Type B pancreatic cell (in vitro differentiated cells): ENCODE data around the gene HSD17B8. TPM values are rescaled to one million over a fixed set of nuclear protein-coding genes. Genes with fewer than 3 reads are reported as not detected.

ENCODE experiments used
- DNase-seq: peaks from one replicate; pipeline ENCODE4 v3.0.0; 2021; ENCODE audit warnings: mixed read lengths; ENCODE audit not compliant: unreplicated experiment; ENCODE audit errors: extremely low spot score
- H3K27ac Mint-ChIP-seq: 2 replicates; pipeline ENCODE4 v1.8.0; 2021; ENCODE audit warnings: mild to moderate bottlenecking, mixed read lengths
- H3K27me3 Mint-ChIP-seq: 2 replicates; pipeline ENCODE4 v1.8.0; 2021; ENCODE audit warnings: mixed read lengths
- H3K36me3 Mint-ChIP-seq: 2 replicates; pipeline ENCODE4 v1.8.0; 2021; ENCODE audit warnings: mixed read lengths
- H3K4me1 Mint-ChIP-seq: one replicate; pipeline ENCODE4 v1.8.0; 2021; ENCODE audit warnings: mixed read lengths; ENCODE audit not compliant: unreplicated experiment
- H3K4me3 Mint-ChIP-seq: 2 replicates; pipeline ENCODE4 v1.8.0; 2021; ENCODE audit warnings: mild to moderate bottlenecking, mixed read lengths
- H3K9me3 Mint-ChIP-seq: 2 replicates; pipeline ENCODE4 v1.8.0; 2021; ENCODE audit warnings: mixed read lengths
- CTCF ChIP-seq: fragments of 200-600 bp; sonication (generic); conservative IDR thresholded peaks from 2 replicates; pipeline ENCODE4 v1.5.0; 2021; ENCODE audit warnings: antibody characterized with exemption, mild to moderate bottlenecking
- total RNA-seq: library from RNA; stranded (reverse); gene quantifications from 2 replicates; pipeline ENCODE4 v1.2.1, GENCODE V29; 2021; ENCODE audit warnings: low replicate concordance

Gene HSD17B8
- total RNA-seq, 1 donor from 2014 or later = 15.7 TPM

GRCh38 chr6:33212857-33213165 lies 8.4 kb downstream of the HSD17B8 start:
- TF ChIP-seq CTCF = no peak
- H3K9me3 Mint-ChIP-seq = no peaks in the 10 kb centered on the region
- H3K4me3 Mint-ChIP-seq = peak overlapping the region; percentile 92
- peak overlapping the region; percentile 70 for H3K27ac Mint-ChIP-seq
- peaks cover 27% of the 10 kb centered on the region for H3K4me1 Mint-ChIP-seq
- H3K36me3 Mint-ChIP-seq = peaks cover 8% of the 10 kb centered on the region
- no peak for DNase-seq
- H3K27me3 Mint-ChIP-seq = peaks cover 29% of the 10 kb centered on the region

GRCh38 chr6:33213166-33213988 lies 8.9 kb downstream of the HSD17B8 start:
- Mint-ChIP-seq H3K4me1 (peaks cover 27% of the 10 kb centered on the region), H3K36me3 (peaks cover 8% of the 10 kb centered on the region), H3K27me3 (peaks cover 29% of the 10 kb centered on the region), H3K9me3 (no peaks in the 10 kb centered on the region), H3K27ac (peak overlapping the region; percentile 70), H3K4me3 (peak overlapping the region; percentile 92)
- no peak for DNase-seq
- TF ChIP-seq CTCF = no peak

DNA sequence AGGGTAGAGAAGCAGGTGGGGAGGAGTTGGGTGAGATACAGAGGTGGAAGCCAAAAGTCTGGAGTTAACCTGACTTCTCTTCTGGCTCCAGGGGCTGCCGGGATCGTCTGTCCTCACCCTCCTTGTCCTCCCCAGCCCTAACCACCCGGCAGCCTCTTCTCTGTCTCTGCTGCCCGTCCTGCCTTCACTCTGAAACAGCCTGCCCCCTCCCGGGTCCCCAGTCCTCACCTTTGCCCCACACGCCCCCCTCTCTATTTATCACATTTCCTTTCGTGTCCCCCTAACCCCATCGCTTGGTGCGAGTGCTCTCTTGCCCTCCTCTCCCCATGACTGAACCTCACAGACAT lies 9.5 kb downstream of the HSD17B8 start:
- peaks cover 8% of the 10 kb centered on the region for H3K36me3 Mint-ChIP-seq
- H3K27ac Mint-ChIP-seq = peak overlapping the region; percentile 11
- peaks cover 29% of the 10 kb centered on the region for H3K27me3 Mint-ChIP-seq

GRCh38 chr6:33215271-33216116 lies 11.0 kb downstream of the HSD17B8 start:
- peaks cover 3% of the 10 kb centered on the region for H3K36me3 Mint-ChIP-seq
- H3K27me3 Mint-ChIP-seq = peaks cover 32% of the 10 kb centered on the region
- peaks cover 13% of the 10 kb centered on the region for H3K4me1 Mint-ChIP-seq
- TF ChIP-seq CTCF = no peak
- H3K4me3 Mint-ChIP-seq = peak overlapping the region; percentile 18
- no peak overlapping the region for H3K27ac Mint-ChIP-seq
- no peak for DNase-seq
- H3K9me3 Mint-ChIP-seq = no peaks in the 10 kb centered on the region

More for the DNA sequence above, 9.5 kb downstream of the HSD17B8 start:
- Mint-ChIP-seq H3K9me3 (no peaks in the 10 kb centered on the region), H3K4me3 (peak overlapping the region; percentile 92), H3K4me1 (peaks cover 24% of the 10 kb centered on the region)
- TF ChIP-seq CTCF = no peak
- no peak for DNase-seq

DNA sequence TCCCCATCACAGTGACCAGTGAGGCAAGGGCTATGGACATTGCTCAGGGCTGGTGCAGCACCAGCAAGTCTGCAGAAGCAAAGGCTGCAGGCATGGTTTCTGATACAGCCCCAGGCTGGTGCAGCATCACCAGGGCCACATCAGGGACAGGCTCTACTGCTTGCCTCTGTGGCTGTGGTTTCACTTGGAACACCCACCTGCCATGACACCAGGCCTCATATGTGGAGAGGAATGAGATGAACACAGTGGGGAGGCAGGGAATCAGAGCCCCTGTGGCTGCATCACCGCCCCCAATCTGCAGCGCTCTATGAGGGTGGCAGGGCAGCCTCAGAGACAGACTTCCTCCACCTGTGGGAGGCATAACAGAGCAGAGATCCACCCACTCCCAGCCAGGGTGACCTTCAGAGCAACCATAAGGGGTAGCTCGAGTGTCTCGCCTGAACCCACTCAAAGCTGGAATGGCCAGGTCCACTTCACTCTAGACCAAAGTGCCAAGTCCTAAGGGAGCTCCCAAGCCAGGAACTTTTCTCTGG lies 11.7 kb downstream of the HSD17B8 start:
- Mint-ChIP-seq H3K4me3 (no peak overlapping the region), H3K27me3 (peaks cover 33% of the 10 kb centered on the region), H3K36me3 (no peaks in the 10 kb centered on the region)

More for the DNA sequence above, 11.7 kb downstream of the HSD17B8 start:
- DNase-seq = no peak
- Mint-ChIP-seq H3K27ac (no peak overlapping the region), H3K9me3 (no peaks in the 10 kb centered on the region), H3K4me1 (peaks cover 11% of the 10 kb centered on the region)
- no peak for TF ChIP-seq CTCF
